ENCODE data around the gene RPS21. TPM values are rescaled to one million over a fixed set of nuclear protein-coding genes. Genes with fewer than 3 reads are reported as not detected.
A peak's percentile ranks its signal among the peaks of the same experiment; 100 is the strongest.

Gene RPS21
- total and polyA plus RNA-seq, 2 of the 13 experiments (the other 11 are each of a cell fraction or from before 2014, with no cell fraction given) = 2,647 to 11,063 TPM

DNA sequence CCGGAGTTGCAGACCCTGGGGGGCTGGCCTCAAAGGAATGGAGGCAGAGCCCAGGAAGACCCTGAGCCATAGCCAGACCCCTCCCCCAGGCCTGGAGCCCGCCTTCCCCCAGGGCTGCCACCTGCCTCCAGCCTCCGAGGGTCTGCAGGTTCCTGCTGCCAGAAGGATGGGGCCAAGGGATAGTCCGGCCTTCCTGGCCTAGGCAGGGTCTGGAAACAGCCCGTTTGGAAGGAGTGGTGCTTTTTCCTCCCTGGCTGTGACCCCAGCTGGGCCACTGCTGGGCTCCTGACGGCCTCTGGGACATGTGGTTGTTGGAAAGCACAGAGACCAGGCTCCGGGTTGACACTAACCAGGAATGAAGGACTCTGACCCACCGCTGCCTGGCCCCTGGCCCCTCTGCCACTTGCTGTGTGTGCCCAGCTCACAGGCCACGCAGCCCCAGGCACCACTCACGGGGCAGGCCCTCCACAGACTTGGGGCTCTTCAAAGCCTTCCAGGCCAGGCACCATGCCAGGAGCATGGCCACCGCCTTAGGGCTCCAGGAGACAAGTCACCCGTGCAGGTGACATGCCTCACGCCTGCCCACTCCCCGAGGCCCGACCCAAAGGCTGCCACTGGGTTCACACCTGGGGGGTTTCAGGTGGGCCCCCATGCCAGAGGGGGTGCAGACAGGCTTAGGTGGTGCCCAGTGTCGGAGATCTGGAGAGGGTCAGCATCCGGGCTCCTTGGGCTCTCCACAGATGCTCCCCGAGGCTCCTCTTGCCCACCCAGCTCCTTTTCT lies 15.9 kb upstream of the RPS21 start (continued):
- TF ChIP-seq SMARCE1 (IDR thresholded peaks at IDR 0.05; ENCODE audit: borderline replicate concordance) (no peak), KMT2A (CRISPR knock-in tag; IDR thresholded peaks at IDR 0.05) (0 out of 2 replicates have a peak, but pooled peaks have one; percentile 57), ZFP37 (CRISPR knock-in tag; IDR thresholded peaks at IDR 0.05; ENCODE audit: borderline replicate concordance) (no peak), ZFAT (CRISPR knock-in tag; conservative IDR thresholded peaks at IDR 0.05) (no peak), DNMT1 (CRISPR knock-in tag; IDR thresholded peaks at IDR 0.05) (0 out of 2 replicates have a peak, but pooled peaks have one; percentile 73), CREM (IDR thresholded peaks at IDR 0.05) (peak; percentile 57), CREM (CRISPR knock-in tag; IDR thresholded peaks at IDR 0.05) (no peak), ZSCAN12 (CRISPR knock-in tag; IDR thresholded peaks at IDR 0.05) (no peak), ZNF329 (CRISPR knock-in tag; IDR thresholded peaks at IDR 0.05; ENCODE audit: low read depth) (peak; percentile 61; the same call in 1 of the 2 replicates), SAFB2 (CRISPR knock-in tag; IDR thresholded peaks at IDR 0.05; ENCODE audit: borderline replicate concordance, low read depth) (no peak; the same call in 1 of the 2 replicates), ZBTB10 (CRISPR knock-in tag; IDR thresholded peaks at IDR 0.05; ENCODE audit: borderline replicate concordance) (no peak; the same call in 1 of the 2 replicates), HNF1A (IDR thresholded peaks at IDR 0.05; ENCODE audit: low read depth) (no peak), HNF1A (CRISPR knock-in tag; IDR thresholded peaks at IDR 0.05; ENCODE audit: borderline replicate concordance) (peak; percentile 27), FOXM1 (CRISPR knock-in tag; IDR thresholded peaks at IDR 0.05) (no peak), ZNF737 (CRISPR knock-in tag; IDR thresholded peaks at IDR 0.05; ENCODE audit: borderline replicate concordance) (no peak), ZNF703 (CRISPR knock-in tag; IDR thresholded peaks at IDR 0.05; ENCODE audit: borderline replicate concordance) (no peak), HOXA3 (CRISPR knock-in tag; IDR thresholded peaks at IDR 0.05) (peak; percentile 79), ELF4 (CRISPR knock-in tag; IDR thresholded peaks at IDR 0.05; ENCODE audit: borderline replicate concordance) (no peak)
- TF ChIP-seq, protein P1, sequence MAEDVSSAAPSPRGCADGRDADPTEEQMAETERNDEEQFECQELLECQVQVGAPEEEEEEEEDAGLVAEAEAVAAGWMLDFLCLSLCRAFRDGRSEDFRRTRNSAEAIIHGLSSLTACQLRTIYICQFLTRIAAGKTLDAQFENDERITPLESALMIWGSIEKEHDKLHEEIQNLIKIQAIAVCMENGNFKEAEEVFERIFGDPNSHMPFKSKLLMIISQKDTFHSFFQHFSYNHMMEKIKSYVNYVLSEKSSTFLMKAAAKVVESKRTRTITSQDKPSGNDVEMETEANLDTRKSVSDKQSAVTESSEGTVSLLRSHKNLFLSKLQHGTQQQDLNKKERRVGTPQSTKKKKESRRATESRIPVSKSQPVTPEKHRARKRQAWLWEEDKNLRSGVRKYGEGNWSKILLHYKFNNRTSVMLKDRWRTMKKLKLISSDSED (CRISPR knock-in tag; IDR thresholded peaks at IDR 0.05) = no peak; the same call in 1 of the 2 replicates
- TF ChIP-seq, protein P2, sequence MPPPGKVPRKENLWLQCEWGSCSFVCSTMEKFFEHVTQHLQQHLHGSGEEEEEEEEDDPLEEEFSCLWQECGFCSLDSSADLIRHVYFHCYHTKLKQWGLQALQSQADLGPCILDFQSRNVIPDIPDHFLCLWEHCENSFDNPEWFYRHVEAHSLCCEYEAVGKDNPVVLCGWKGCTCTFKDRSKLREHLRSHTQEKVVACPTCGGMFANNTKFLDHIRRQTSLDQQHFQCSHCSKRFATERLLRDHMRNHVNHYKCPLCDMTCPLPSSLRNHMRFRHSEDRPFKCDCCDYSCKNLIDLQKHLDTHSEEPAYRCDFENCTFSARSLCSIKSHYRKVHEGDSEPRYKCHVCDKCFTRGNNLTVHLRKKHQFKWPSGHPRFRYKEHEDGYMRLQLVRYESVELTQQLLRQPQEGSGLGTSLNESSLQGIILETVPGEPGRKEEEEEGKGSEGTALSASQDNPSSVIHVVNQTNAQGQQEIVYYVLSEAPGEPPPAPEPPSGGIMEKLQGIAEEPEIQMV (CRISPR knock-in tag; IDR thresholded peaks at IDR 0.05; ENCODE audit: low read depth) = no peak; the same call in 1 of the 2 replicates

Data from HepG2 (cell line).